Measurements from ENCODE around the gene SCD. TPM values are rescaled to one million over a fixed set of nuclear protein-coding genes. Genes with fewer than 3 reads are reported as not detected.
A peak's percentile ranks its signal among the peaks of the same experiment; 100 is the strongest.

The SCD gene
- total and polyA plus RNA-seq, 2 experiments from 2014 or later = 19.5 TPM

- H3K27me3 ChIP-seq (replicated peaks; ENCODE audit: insufficient read depth) = peaks cover 62% of the 10 kb centered on the region
- no peaks in the 10 kb centered on the region for H3K36me3 ChIP-seq (ENCODE audit: low read depth)
- peaks cover 10% of the 10 kb centered on the region; the same call in 1 of the 2 replicates for H3F3A ChIP-seq (ENCODE audit: insufficient read depth)
- no peaks in the 10 kb centered on the region for H3K9me3 ChIP-seq (ENCODE audit: low read depth)
- no peaks in the 10 kb centered on the region for H3K79me2 ChIP-seq (ENCODE audit: insufficient read depth)
- 6 to 9% methylated on average over 8 of the region's 8 CpGs for WGBS, 2 experiments (ENCODE audit: low coverage in 1 of 2, low lambda C conversion rate in 2 of 2, missing lambda C conversion rate in 2 of 2)
- H3K9ac ChIP-seq = no peak overlapping the region
- H3K27ac ChIP-seq = no peak overlapping the region
- in situ Hi-C loops (cut with MboI) = loop anchor here (25.0 kb wide), 1 partner anchor 560 kb away; no protein-coding TSS in a partner anchor
- no peak overlapping the region for H2AFZ ChIP-seq
- H3K4me1 ChIP-seq (ENCODE audit: insufficient read depth) = peaks cover 7% of the 10 kb centered on the region; the same call in 1 of the 2 replicates
- no peaks in the 10 kb centered on the region for H4K20me1 ChIP-seq (ENCODE audit: insufficient read depth)
- no peak overlapping the region for H3K4me2 ChIP-seq (ENCODE audit: unreplicated experiment)
- H3K9me2 ChIP-seq (ENCODE audit: insufficient read depth) = no peaks in the 10 kb centered on the region
- TF ChIP-seq EZH2 (IDR thresholded peaks at IDR 0.05; ENCODE audit: insufficient read depth, poor library complexity, severe bottlenecking) (no peak), EZH2phosphoT487 (IDR thresholded peaks at IDR 0.05; ENCODE audit: insufficient read depth, low read depth) (no peak)
- H3K4me3 ChIP-seq = no peak overlapping the region
- peak; percentile 72 for DNase-seq
Observed at GRCh38 chr10:100327007-100327717, 19.9 kb upstream of the SCD start.

DNA sequence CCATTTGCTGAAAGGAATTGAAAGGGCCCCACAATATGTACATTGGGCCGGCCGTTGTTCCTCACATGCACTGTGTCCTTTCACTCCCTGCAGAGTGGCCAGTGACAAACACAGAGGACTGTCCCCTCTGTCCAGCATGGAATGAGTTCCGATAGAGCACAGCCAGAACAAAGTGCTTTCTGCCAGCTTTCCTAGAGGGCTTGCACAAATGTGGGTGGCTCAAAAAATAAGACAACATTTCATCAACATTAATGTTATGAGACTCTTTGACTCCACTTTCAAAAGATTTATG, 19.4 kb upstream of the SCD start:
- no peak for DNase-seq
- 1 to 4% methylated on average over 3 of the region's 3 CpGs for WGBS, 2 experiments (ENCODE audit: low coverage in 1 of 2, low lambda C conversion rate in 2 of 2, missing lambda C conversion rate in 2 of 2)
- peaks cover 7% of the 10 kb centered on the region; the same call in 1 of the 2 replicates for H3K4me1 ChIP-seq (ENCODE audit: insufficient read depth)
- no peaks in the 10 kb centered on the region for H3K79me2 ChIP-seq (ENCODE audit: insufficient read depth)
- H3K9me2 ChIP-seq (ENCODE audit: insufficient read depth) = no peaks in the 10 kb centered on the region
- peak; percentile 39 for TF ChIP-seq EZH2 (IDR thresholded peaks at IDR 0.05; ENCODE audit: insufficient read depth, poor library complexity, severe bottlenecking)
- no peak for TF ChIP-seq EZH2phosphoT487 (IDR thresholded peaks at IDR 0.05; ENCODE audit: insufficient read depth, low read depth)
- no peak overlapping the region for H3K27ac ChIP-seq
- no peak overlapping the region for H3K9ac ChIP-seq
- in situ Hi-C loops (cut with MboI) = loop anchor here (25.0 kb wide), 1 partner anchor 560 kb away; no protein-coding TSS in a partner anchor
- H3K9me3 ChIP-seq (ENCODE audit: low read depth) = no peaks in the 10 kb centered on the region
- H3K4me3 ChIP-seq = no peak overlapping the region
- H3F3A ChIP-seq (ENCODE audit: insufficient read depth) = peaks cover 10% of the 10 kb centered on the region; the same call in 1 of the 2 replicates
- no peaks in the 10 kb centered on the region for H4K20me1 ChIP-seq (ENCODE audit: insufficient read depth)
- no peak overlapping the region for H3K4me2 ChIP-seq (ENCODE audit: unreplicated experiment)
- no peaks in the 10 kb centered on the region for H3K36me3 ChIP-seq (ENCODE audit: low read depth)
- H2AFZ ChIP-seq = no peak overlapping the region
- peaks cover 60% of the 10 kb centered on the region for H3K27me3 ChIP-seq (replicated peaks; ENCODE audit: insufficient read depth)

- Histone ChIP-seq H3K4me3 (no peak overlapping the region), H3K9me2 (ENCODE audit: insufficient read depth) (no peaks in the 10 kb centered on the region), H3K4me2 (ENCODE audit: unreplicated experiment) (no peak overlapping the region), H4K20me1 (ENCODE audit: insufficient read depth) (no peaks in the 10 kb centered on the region), H3K27ac (no peak overlapping the region), H2AFZ (no peak overlapping the region), H3F3A (ENCODE audit: insufficient read depth) (peaks cover 10% of the 10 kb centered on the region; the same call in 1 of the 2 replicates), H3K27me3 (replicated peaks; ENCODE audit: insufficient read depth) (peaks cover 62% of the 10 kb centered on the region), H3K36me3 (ENCODE audit: low read depth) (no peaks in the 10 kb centered on the region), H3K79me2 (ENCODE audit: insufficient read depth) (no peaks in the 10 kb centered on the region), H3K9me3 (ENCODE audit: low read depth) (no peaks in the 10 kb centered on the region), H3K9ac (no peak overlapping the region), H3K4me1 (ENCODE audit: insufficient read depth) (peaks cover 7% of the 10 kb centered on the region; the same call in 1 of the 2 replicates)
- no peak for DNase-seq
- WGBS, 2 experiments (ENCODE audit: low coverage in 1 of 2, low lambda C conversion rate in 2 of 2, missing lambda C conversion rate in 2 of 2) = 38 to 46% methylated on average over 5 of the region's 5 CpGs
- in situ Hi-C loops (cut with MboI) = loop anchor here (25.0 kb wide), 1 partner anchor 559 kb away; no protein-coding TSS in a partner anchor
- TF ChIP-seq EZH2phosphoT487 (IDR thresholded peaks at IDR 0.05; ENCODE audit: insufficient read depth, low read depth) (no peak), EZH2 (IDR thresholded peaks at IDR 0.05; ENCODE audit: insufficient read depth, poor library complexity, severe bottlenecking) (no peak)
Observed at GRCh38 chr10:100328198-100328597, 18.8 kb upstream of the SCD start.

DNA sequence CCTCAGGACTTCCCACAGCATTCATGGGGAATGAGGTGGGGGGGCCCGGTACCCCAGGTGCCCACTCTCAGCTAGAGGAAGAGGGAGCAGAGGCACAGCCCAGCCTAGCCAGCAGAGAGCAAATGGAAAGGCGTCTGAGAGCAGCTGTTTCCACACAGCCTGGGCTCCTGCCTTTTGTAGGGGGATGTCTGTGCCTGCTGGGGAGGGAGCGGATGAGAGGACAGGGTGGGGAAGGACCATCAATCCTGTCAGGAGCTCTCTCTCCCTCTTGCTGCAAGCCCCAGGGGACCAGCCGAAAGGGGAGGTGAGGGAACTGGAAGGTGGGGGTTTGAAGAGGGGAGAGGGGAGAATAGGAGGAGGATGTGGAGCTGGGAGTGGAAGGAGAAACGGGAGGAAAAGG, 17.0 kb upstream of the SCD start, which contains the start of gene PKD2L1:
PKD2L1 (minus strand) TSS at position 150 of the 400 bp plus-strand sequence; CDS start at position 25, 125 bp downstream.
- no peaks in the 10 kb centered on the region for H3K79me2 ChIP-seq (ENCODE audit: insufficient read depth)
- H3K27me3 ChIP-seq (replicated peaks; ENCODE audit: insufficient read depth) = peaks cover 63% of the 10 kb centered on the region
- 23 to 28% methylated on average over 4 to 5 of the region's 5 CpGs for WGBS, 2 experiments (ENCODE audit: low coverage in 1 of 2, low lambda C conversion rate in 2 of 2, missing lambda C conversion rate in 2 of 2)
- in situ Hi-C loops (cut with MboI) = loop anchor here (25.0 kb wide), 1 partner anchor 557 kb away; no protein-coding TSS in a partner anchor
- H3K9me3 ChIP-seq (ENCODE audit: low read depth) = no peaks in the 10 kb centered on the region
- H4K20me1 ChIP-seq (ENCODE audit: insufficient read depth) = no peaks in the 10 kb centered on the region
- H3K27ac ChIP-seq = no peak within 1 kb of the TSS
- no peak within 1 kb of the TSS for H3K4me2 ChIP-seq (ENCODE audit: unreplicated experiment)
- H3K36me3 ChIP-seq (ENCODE audit: low read depth) = no peaks in the 10 kb centered on the region
- TF ChIP-seq EZH2 (IDR thresholded peaks at IDR 0.05; ENCODE audit: insufficient read depth, poor library complexity, severe bottlenecking) = no peak
- TF ChIP-seq EZH2phosphoT487 (IDR thresholded peaks at IDR 0.05; ENCODE audit: insufficient read depth, low read depth) = no peak
- H3K9ac ChIP-seq = no peak within 1 kb of the TSS
- H3K4me1 ChIP-seq (ENCODE audit: insufficient read depth) = peaks cover 7% of the 10 kb centered on the region; the same call in 1 of the 2 replicates
- no peak within 1 kb of the TSS for H3K4me3 ChIP-seq
- no peak for DNase-seq
- no peaks in the 10 kb centered on the region for H3K9me2 ChIP-seq (ENCODE audit: insufficient read depth)
- no peak within 1 kb of the TSS for H2AFZ ChIP-seq
- H3F3A ChIP-seq (ENCODE audit: insufficient read depth) = peaks cover 10% of the 10 kb centered on the region; the same call in 1 of the 2 replicates
